GM18951 (cell line): ENCODE measurements around the gene EHD4.

Experiments
- POLR2A ChIP-seq: IDR thresholded peaks from 4 replicates; pipeline ENCODE4 v1.6.1; 2011; ENCODE audit warnings: mild to moderate bottlenecking; ENCODE audit not compliant: insufficient read length, insufficient read depth; ENCODE audit errors: extremely low read depth
- in situ Hi-C: fragments of 300-500 bp; cut with MboI; formaldehyde crosslinking; loops from one replicate; pipeline ENCODE4 v1.12.0; 2022; ENCODE audit warnings: low sequenced_read_pairs, mixed read lengths, inconsistent platforms; ENCODE audit not compliant: unreplicated experiment

Gene EHD4

DNA sequence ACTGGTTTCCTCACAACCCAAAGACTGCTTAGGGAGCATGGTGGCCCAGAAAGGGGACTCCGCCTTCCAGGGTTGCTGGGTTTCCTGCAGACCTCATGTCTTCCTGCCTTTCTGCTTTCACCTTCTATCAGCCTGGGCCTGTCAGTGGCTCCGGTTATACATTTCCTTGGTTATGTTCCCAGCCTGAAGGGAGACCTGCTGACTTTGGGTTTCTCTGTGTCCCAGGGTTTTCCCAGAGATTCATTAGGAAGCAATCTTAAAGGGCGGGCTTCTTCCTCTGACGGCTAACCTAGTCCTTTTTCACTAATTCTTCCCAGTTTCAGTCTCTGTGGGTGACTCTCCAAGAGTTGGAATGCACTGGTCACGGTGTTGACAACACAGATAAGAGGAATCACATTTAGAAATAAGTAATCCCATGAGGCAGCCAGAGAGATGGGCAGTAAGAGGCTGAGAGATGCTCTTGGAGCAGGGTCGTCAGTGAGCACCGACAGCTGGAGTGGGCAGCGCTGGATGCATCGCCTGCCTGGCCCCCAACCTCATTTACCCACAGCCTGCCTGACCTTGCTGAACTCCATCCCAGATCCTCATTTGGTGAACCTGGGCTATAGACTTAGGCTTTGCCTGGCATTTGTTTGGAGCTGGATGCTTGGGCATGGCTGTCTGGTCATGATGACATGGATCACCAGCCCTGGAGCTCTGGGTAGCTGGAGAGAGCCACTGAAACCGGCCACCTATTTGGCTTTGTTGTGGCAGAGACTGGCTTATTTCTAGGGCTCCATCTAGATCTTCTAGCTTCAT is 10.0 kb upstream of the EHD4 start:
- in situ Hi-C loops, result no loop called here
- TF ChIP-seq POLR2A, result no peak

DNA sequence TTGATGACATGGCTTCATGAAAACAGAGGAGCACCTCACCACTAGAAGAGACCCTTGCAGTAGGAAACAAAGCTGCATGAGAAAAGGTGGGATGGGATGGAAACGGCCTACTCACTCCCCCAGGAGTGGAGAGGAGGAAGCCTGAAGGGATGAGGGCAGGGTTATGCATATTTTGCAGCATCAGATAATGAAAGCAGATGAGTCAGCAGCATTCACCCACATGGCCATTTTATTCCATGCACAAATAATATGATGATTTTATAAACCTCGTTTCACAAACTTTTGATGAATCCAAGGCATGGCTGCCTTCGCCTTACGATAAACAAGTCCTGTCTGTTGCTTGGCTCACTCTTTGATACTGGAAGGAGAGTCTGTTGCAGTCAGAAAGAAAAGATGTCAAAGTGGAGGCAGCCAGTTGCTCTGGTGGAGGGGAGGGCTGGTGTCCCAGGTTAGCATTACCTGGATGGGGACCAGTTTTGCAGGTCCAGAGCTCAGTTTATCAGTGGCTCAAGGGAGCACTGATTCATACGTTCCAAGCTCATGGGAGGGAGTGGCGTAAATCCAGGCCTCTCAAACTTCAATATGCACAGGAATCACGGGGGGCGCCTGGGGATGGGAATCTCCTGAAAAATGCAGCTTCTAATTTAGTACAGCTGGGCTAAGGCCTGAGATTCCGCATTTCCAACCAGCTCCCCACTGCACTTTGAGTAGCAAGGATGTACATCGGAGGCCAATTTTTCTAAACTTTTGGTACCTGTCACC is 9.2 kb upstream of the EHD4 start:
- in situ Hi-C loops, result no loop called here
- TF ChIP-seq POLR2A, result no peak

DNA sequence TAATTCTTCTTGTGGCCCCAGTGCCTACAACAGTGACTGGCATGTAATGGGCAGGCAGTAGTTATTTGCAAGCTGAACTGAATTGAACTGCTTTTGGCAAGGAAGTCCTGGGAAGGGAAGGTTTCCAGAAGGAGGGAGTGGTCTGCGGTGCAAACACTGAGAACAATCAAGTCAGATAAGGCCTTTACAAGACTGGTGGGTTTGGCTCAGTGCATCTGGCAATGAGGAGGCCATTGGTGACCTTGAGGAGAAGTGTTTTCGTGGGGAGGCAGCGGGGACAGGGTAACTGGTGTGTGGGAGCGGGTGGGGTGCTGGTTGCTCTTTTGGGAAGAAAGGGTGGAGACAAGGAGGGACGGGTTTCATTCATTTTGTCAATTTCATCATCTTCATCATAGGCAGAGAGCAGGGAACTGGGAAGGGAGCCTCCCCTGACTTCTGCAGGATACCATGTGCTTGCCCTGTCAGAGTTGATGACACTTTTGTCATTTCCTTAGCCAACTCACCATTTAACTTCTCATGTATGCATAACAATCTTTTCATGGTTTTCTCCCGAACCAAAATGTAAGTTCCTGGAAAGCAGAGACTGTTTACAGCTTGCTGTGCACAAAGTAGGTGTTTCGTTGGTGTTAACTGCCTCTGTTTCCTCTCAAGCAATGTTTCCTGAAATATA is 8.4 kb upstream of the EHD4 start:
- no peak for TF ChIP-seq POLR2A
- in situ Hi-C loops, result no loop called here

DNA sequence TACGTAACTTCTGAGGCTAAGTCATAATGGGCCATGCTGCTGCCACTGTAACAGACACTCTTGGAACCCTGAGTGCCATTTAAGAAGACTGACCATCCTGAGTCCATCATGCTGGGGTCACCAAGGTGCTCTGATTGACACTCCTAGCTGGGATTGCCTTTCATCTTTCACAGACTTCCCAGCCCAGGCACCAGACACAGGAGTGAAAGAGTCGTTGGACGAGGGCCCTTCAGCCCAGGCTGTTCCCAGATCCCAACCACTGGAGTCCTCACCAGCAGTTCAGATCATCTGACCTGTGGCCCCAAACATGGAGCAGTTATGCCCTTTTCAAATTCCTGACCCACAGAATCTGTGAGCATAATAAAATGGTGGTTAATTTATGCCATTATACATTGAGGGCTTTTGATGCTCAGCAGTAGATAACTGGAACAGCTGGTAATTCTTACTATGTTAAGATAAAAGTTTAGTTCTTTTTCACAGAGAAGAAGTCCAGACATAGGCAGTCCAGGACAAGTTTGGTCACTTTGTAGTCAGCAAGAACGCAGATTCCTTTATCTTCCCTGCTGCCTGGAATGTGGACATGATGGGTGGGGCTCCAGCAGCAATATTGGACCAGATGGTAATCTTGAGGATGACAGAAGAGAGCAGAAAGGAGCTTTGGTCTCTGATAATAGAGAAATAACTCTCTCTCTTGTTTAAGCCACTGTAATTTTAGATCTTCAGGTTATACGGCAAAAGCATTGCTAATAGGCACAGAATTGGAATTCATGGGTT is 7.3 kb upstream of the EHD4 start:
- no peak for TF ChIP-seq POLR2A
- in situ Hi-C loops, result no loop called here

DNA sequence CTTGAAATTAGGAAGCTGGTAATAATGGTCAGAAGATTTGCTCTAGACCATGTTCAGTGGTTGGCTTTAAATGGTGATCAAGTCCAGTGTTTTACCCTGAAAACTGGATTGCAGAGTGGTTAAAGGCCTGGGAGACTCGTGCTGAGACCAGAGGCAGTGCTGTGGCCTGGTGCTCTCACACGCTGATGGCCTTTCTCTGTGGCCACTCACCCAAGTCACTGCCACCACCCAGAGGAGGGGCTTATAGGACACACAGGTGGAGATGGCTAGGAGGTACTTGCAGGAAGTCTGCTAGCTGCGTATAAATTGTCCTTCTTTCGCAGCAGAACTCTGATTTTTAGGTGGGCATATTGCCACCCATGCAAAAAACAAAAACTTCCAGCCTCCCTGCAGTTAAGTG is 6.2 kb upstream of the EHD4 start:
- in situ Hi-C loops, result no loop called here
- TF ChIP-seq POLR2A, result no peak

DNA sequence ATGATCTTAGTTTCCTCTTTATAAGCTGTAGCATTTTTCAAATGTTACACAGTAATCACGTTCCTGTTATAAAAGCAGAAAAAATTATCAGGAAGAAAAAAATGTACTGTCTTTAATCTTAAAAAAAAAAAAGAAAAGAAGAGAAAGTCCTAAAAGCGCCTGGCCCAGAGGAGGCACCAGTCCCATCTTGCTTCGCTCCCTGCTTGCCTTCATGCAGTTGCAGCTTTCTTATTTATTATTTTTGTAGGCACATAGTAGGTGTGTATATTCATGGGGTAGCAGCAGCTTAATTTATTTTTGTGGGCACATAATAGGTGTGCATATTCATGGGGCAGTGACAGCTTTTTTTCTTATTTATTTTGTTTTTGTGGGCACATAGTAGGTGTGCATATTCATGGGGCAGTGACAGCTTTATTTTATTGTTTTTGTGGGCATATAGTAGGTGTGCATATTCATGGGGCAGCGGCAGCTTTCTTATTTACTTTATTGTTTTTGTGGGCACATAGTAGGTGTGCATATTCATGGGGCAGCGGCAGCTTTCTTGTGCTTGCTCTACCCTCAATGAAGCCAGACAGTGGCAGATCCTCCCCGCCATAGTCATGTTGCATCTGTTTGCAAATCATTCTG is 5.5 kb upstream of the EHD4 start:
- in situ Hi-C loops, result no loop called here
- TF ChIP-seq POLR2A, result no peak

DNA sequence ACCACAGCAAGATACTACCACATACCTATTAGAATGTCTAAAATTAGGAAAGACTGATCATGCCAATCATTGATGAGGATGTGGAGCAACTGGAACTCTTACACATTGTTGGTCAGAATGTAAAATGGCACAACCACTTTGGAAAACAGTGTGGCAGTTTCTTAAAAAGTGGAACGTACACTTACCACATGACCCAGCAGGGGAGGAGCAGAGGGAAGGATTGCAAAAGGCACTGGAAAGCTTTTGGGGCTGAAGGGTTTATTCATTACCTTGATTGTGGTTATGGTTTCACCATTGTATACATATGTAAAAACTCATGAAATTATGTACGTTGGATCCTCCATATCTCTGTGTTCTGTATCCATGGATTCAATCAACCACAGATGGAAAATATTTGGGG is 3.3 kb upstream of the EHD4 start:
- in situ Hi-C loops, result no loop called here
- TF ChIP-seq POLR2A, result no peak

DNA sequence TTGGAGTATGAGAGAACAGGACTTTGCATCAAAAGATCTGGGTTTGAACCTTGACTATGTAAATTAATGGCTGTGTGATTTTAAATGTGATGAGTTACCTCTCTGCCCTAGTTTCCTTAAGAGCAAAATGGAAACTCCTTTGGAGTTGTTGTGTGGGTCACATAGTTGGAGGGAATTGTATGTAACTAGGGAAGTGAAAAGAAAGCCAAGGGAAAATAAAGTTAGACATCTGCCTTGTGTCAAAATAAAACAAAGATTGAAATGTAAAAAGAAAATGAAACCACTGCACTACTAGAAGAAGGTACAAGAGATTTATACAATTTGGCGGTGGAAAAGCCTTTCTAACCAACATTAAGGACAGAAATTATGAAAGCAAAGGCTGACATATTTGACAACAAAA is 1.7 kb upstream of the EHD4 start:
- no peak for TF ChIP-seq POLR2A

DNA sequence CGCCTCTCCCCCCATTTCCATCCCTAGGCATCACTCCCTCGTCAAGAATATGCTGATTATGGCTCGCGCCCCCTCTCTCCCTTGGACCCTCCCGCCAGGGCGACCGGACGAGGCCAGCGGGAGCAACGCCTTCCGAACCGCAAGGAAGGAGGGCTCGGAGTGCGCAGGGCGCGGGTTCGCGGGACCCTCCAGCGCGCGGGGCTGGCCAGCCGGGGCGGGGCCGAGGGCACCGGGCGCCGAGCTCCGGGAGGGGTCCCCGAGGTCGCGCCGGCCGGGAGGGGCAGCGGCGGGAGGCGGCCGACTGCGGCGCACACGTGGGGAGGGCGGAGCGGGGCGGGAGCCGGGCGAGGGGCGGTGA is 483 bp downstream of the EHD4 start:
- no peak for TF ChIP-seq POLR2A
- in situ Hi-C loops, result no loop called here

More for the DNA sequence above, 1.7 kb upstream of the EHD4 start:
- in situ Hi-C loops, result no loop called here

DNA sequence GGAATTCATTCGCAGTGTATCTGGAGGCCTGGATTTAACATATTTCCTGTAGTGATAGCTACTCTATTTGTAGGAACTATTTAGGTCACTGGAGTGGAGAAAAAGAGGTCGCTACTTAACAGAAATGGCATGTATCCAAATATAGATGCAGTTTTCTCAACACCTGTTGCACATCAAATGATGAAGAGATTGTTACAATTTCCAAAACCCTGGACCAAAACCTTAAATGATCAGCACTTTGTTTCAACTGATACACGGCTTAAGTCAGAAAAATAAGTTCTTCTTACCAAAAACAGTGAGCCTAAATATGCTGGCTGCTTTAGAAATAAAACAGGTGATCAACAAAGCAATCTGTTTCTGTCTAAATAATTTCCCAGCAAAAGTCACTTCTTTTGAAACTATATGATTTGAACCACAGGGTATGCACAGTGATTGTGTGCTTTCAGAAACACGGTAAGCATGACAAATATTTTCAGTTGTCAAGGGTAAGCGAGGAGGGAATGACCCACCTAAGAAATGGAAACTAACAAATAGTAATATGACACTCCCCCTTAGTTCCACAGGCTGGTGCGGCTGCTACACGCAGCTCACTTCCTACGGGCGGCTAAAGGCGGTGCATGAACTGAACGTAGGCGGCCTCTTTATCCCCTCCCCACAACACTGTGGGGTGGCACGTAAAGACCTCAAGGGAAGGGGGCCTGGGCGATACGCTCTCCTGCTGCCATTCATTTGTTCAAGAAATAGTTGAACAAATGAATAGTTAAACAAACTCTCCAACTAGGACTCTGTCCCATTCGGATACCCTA is 1.1 kb downstream of the EHD4 start:
- in situ Hi-C loops, result no loop called here
- peak; percentile 75 for TF ChIP-seq POLR2A

DNA sequence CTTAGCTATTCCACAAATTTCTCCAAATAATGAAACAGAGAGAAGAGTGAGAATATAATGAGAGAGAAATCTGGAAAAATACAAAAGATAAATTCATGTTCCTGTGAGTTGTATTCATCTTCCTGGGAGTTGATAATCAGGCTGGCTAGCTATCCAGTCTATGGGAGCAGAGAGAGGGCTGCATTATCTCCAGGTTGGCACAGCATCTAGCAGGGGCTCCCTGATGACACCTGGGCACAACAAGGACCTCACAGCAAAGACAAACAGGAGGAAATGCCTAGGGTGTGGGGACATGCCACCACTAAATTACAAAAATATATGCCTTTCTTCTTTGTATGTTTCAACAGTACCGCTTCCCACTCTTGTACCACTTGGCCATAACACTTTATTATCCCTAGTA is 1.9 kb downstream of the EHD4 start:
- TF ChIP-seq POLR2A, result peak; percentile 4
- in situ Hi-C loops, result no loop called here
